ENCODE measurements around the gene ANKMY1. TPM values are rescaled to one million over a fixed set of nuclear protein-coding genes. Genes with fewer than 3 reads are reported as not detected.

Gene ANKMY1
- polyA plus RNA-seq, 3 donors = 2.1 to 22.9 (median 2.9) TPM

- Histone ChIP-seq H3K4me1 (ENCODE audit: control insufficient read depth in 1 of 2, insufficient read depth in 2 of 2, low read length in 2 of 2) (peaks cover 13 to 15% of the 10 kb centered on the region in 2 donors), H3K27ac (ENCODE audit: low read depth in 1 of 2, low read length in 2 of 2) (peak overlapping the region; percentile 55 to 93), H3K4me3 (replicated peaks in 1 of 3; ENCODE audit: low read depth in 2 of 3, low read length in 3 of 3) (peak overlapping the region in 1 of 3 experiments; percentile 45), H3K9ac (ENCODE audit: insufficient read depth, low read length, poor library complexity, severe bottlenecking) (peak overlapping the region; percentile 61), H3K27me3 (ENCODE audit: control insufficient read depth in 2 of 2, insufficient read depth in 2 of 2, low read length in 2 of 2) (no peaks in the 10 kb centered on the region), H4K20me1 (ENCODE audit: insufficient read depth, low read length) (no peaks in the 10 kb centered on the region), H3K36me3 (replicated peaks in 1 of 2; ENCODE audit: control insufficient read depth in 1 of 2, insufficient read depth in 2 of 2, low read length in 2 of 2) (peaks cover 3 to 20% of the 10 kb centered on the region in 2 donors), H3K79me2 (ENCODE audit: insufficient read depth, low read length) (no peaks in the 10 kb centered on the region), H3K4me2 (replicated peaks; ENCODE audit: extremely low read depth, low read length, poor library complexity, severe bottlenecking) (peak overlapping the region; percentile 53), H2AFZ (ENCODE audit: insufficient read depth, low read depth, low read length, poor library complexity, severe bottlenecking) (peak overlapping the region; percentile 62), H3K9me3 (replicated peaks in 1 of 2; ENCODE audit: control insufficient read depth in 1 of 2, insufficient read depth in 1 of 2, low read length in 2 of 2) (no peaks in the 10 kb centered on the region)
- TF ChIP-seq, protein P1, sequence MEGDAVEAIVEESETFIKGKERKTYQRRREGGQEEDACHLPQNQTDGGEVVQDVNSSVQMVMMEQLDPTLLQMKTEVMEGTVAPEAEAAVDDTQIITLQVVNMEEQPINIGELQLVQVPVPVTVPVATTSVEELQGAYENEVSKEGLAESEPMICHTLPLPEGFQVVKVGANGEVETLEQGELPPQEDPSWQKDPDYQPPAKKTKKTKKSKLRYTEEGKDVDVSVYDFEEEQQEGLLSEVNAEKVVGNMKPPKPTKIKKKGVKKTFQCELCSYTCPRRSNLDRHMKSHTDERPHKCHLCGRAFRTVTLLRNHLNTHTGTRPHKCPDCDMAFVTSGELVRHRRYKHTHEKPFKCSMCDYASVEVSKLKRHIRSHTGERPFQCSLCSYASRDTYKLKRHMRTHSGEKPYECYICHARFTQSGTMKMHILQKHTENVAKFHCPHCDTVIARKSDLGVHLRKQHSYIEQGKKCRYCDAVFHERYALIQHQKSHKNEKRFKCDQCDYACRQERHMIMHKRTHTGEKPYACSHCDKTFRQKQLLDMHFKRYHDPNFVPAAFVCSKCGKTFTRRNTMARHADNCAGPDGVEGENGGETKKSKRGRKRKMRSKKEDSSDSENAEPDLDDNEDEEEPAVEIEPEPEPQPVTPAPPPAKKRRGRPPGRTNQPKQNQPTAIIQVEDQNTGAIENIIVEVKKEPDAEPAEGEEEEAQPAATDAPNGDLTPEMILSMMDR (IDR thresholded peaks at IDR 0.05) = peak; percentile 95
- peaks cover 25 to 38% of the 10 kb centered on the region in 2 donors for H3K36me3 Mint-ChIP-seq
- 74% methylated on average over 7 of the region's 13 CpGs for WGBS (ENCODE audit: insufficient coverage)
- intact Hi-C loops (cut with micrococcal nuclease) = loop anchor here (2.0 to 10.0 kb wide), 5 partner anchors 47 to 321 kb away; partner anchors contain the start of genes CAPN10 (in 1 of the 2) and DUSP28 (in 1 of the 2)
- H3K27me3 Mint-ChIP-seq (ENCODE audit: low read depth in 3 of 3) = no peaks in the 10 kb centered on the region
- H3K4me3 Mint-ChIP-seq = peak overlapping the region; percentile 4 to 80
- H3K4me1 Mint-ChIP-seq = peaks cover 17% of the 10 kb centered on the region
- peak; percentile 94 to 98 (median 96) for DNase-seq
- peak overlapping the region; percentile 90 to 99 (median 97) for H3K27ac Mint-ChIP-seq
- no peaks in the 10 kb centered on the region for H3K9me3 Mint-ChIP-seq
Observed at GRCh38 chr2:240513549-240514287, 44.1 kb downstream of the ANKMY1 start.

- intact Hi-C loops (cut with micrococcal nuclease) = loop anchor here (5.0 to 10.0 kb wide), 4 partner anchors 72 to 322 kb away; partner anchors contain the start of gene CAPN10 (in 1 of the 2)
- Mint-ChIP-seq H3K36me3 (peaks cover 28 to 37% of the 10 kb centered on the region in 2 donors), H3K27me3 (ENCODE audit: low read depth in 3 of 3) (peaks cover 0 to 1% (median 0%) of the 10 kb centered on the region in 3 donors), H3K4me1 (peaks cover 17% of the 10 kb centered on the region), H3K4me3 (no peak overlapping the region), H3K27ac (peak overlapping the region in 6 of 7 donors; percentile 9 to 96 (median 72)), H3K9me3 (no peaks in the 10 kb centered on the region)
- 94% methylated on average over 11 of the region's 21 CpGs for WGBS (ENCODE audit: insufficient coverage)
- H3K4me1 ChIP-seq (ENCODE audit: control insufficient read depth in 1 of 2, insufficient read depth in 2 of 2, low read length in 2 of 2) = peaks cover 13 to 15% of the 10 kb centered on the region in 2 donors
- H3K27me3 ChIP-seq (ENCODE audit: control insufficient read depth in 2 of 2, insufficient read depth in 2 of 2, low read length in 2 of 2) = no peaks in the 10 kb centered on the region
- no peak overlapping the region for H3K9ac ChIP-seq (ENCODE audit: insufficient read depth, low read length, poor library complexity, severe bottlenecking)
- no peak for DNase-seq
- no peak overlapping the region for H3K4me3 ChIP-seq (replicated peaks in 1 of 3; ENCODE audit: low read depth in 2 of 3, low read length in 3 of 3)
- H3K9me3 ChIP-seq (replicated peaks in 1 of 2; ENCODE audit: control insufficient read depth in 1 of 2, insufficient read depth in 1 of 2, low read length in 2 of 2) = no peaks in the 10 kb centered on the region
- H2AFZ ChIP-seq (ENCODE audit: insufficient read depth, low read depth, low read length, poor library complexity, severe bottlenecking) = no peak overlapping the region
- no peaks in the 10 kb centered on the region for H4K20me1 ChIP-seq (ENCODE audit: insufficient read depth, low read length)
- H3K27ac ChIP-seq (ENCODE audit: low read depth in 1 of 2, low read length in 2 of 2) = no peak overlapping the region
- TF ChIP-seq, protein P1 (IDR thresholded peaks at IDR 0.05) = no peak
- no peaks in the 10 kb centered on the region for H3K79me2 ChIP-seq (ENCODE audit: insufficient read depth, low read length)
- H3K4me2 ChIP-seq (replicated peaks; ENCODE audit: extremely low read depth, low read length, poor library complexity, severe bottlenecking) = no peak overlapping the region
- H3K36me3 ChIP-seq (replicated peaks in 1 of 2; ENCODE audit: control insufficient read depth in 1 of 2, insufficient read depth in 2 of 2, low read length in 2 of 2) = peaks cover 3 to 22% of the 10 kb centered on the region in 2 donors
Observed at GRCh38 chr2:240512666-240513535, 44.9 kb downstream of the ANKMY1 start.

Measured in CD14-positive monocyte (primary cell).